Measurements from ENCODE around the gene UNG.
"Not testable (repeated sequence)": the region's sequence is repeated elsewhere in the genome, so short reads cannot be mapped to it uniquely, and the experiment has no call there.

Gene UNG

GRCh38 chr12:109097435-109098182 lies at the start of gene UNG:
UNG (plus strand) TSS chr12:109097597; CDS start chr12:109097680, 83 bp downstream.
- DNase-seq, result peak; percentile 98

GRCh38 chr12:109048706-109049105 lies 48.7 kb upstream of the UNG start:
- DNase-seq, result not testable (repeated sequence)

GRCh38 chr12:109049794-109050193 lies 47.6 kb upstream of the UNG start:
- not testable (repeated sequence) for DNase-seq

- DNase-seq, result no peak
These were observed 45.3 kb upstream of the UNG start for GRCh38 chr12:109052097-109052413.

- DNase-seq, result peak; percentile 88
These were observed 44.7 kb upstream of the UNG start, which contains the start of gene USP30 for GRCh38 chr12:109052414-109053323. USP30 (plus strand) TSS chr12:109052576; CDS start chr12:109052679, 103 bp downstream.

- DNase-seq, result peak; percentile 57
These were observed 43.8 kb upstream of the UNG start for GRCh38 chr12:109053382-109054123.

- DNase-seq, result not testable (repeated sequence)
These were observed 43.3 kb upstream of the UNG start for GRCh38 chr12:109054124-109054513.

- no peak for DNase-seq
These were observed 42.9 kb upstream of the UNG start for GRCh38 chr12:109054520-109054919.

GRCh38 chr12:109056891-109057290 lies 40.5 kb upstream of the UNG start:
- no peak for DNase-seq

- no peak for DNase-seq
These were observed 40.0 kb upstream of the UNG start for GRCh38 chr12:109057376-109057775.

- no peak for DNase-seq
These were observed 38.6 kb upstream of the UNG start for GRCh38 chr12:109058773-109059172.

GRCh38 chr12:109064143-109064542 lies 33.3 kb upstream of the UNG start:
- no peak for DNase-seq

GRCh38 chr12:109065154-109065852 lies 32.1 kb upstream of the UNG start:
- DNase-seq, result no peak

- DNase-seq, result no peak
These were observed 31.6 kb upstream of the UNG start for GRCh38 chr12:109065853-109066193.

GRCh38 chr12:109069307-109070271 lies 27.8 kb upstream of the UNG start:
- no peak for DNase-seq

- no peak for DNase-seq
These were observed 22.5 kb upstream of the UNG start for GRCh38 chr12:109074866-109075265.

- no peak for DNase-seq
These were observed 14.6 kb upstream of the UNG start for GRCh38 chr12:109082751-109083150.

GRCh38 chr12:109084425-109084824 lies 13.0 kb upstream of the UNG start:
- DNase-seq, result no peak

- no peak for DNase-seq
These were observed 11.8 kb upstream of the UNG start for GRCh38 chr12:109085590-109085989.

GRCh38 chr12:109087250-109087649 lies 10.1 kb upstream of the UNG start:
- DNase-seq, result no peak

- no peak for DNase-seq
These were observed 8.6 kb upstream of the UNG start for GRCh38 chr12:109088818-109089217.

GRCh38 chr12:109089683-109090082 lies 7.7 kb upstream of the UNG start:
- no peak for DNase-seq
